Fibroblast of lung (primary cell): ENCODE data around the gene SMAD4.

Experiments
- CTCF ChIP-seq, 2 donors: IDR thresholded peaks in 1 of 2; conservative IDR thresholded peaks in 1 of 2; 1 replicate in 1 of 2; 2 replicates in 1 of 2; pipeline ENCODE4 v1.5.1; 2011 to 2012; ENCODE audit warnings: low read length in 2 of 2, control low read depth in 1 of 2, inconsistent platforms in 1 of 2, low read depth in 1 of 2, mild to moderate bottlenecking in 1 of 2
- EZH2 ChIP-seq: IDR thresholded peaks from 2 replicates; pipeline ENCODE4 v1.5.1; 2012; ENCODE audit warnings: low read length, control low read depth, mild to moderate bottlenecking; ENCODE audit errors: missing control alignments

GRCh38 chr18:51011709-51012108 lies 18.3 kb upstream of the SMAD4 start:
- TF ChIP-seq CTCF (conservative IDR thresholded peaks at IDR 0.05 in 1 of 2, IDR thresholded peaks at IDR 0.05 in 1 of 2; ENCODE audit: low read depth in 1 of 2, low read length in 2 of 2) (no peak), EZH2 (no peak)
